ENCODE measurements around the gene ETV2.

DNA sequence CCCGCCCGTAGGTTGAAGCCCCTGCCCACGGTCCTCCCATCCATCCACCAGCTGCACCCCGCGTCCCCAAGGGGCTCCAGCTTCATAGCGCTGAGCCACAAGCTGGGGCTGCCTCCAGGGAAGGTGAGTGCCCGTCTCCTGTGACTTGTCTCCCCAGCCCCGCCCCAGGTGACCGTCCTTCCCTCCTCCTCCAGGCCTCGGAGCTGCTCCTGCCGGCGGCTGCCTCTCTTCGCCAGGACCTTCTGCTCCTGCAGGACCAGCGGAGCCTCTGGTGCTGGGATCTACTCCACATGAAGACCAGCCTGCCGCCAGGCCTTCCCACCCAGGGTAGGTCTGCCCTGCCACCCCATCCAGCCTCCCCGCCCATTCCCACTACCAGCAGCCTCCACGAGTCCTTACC is 21.5 kb upstream of the ETV2 start:
- no peak for TF ChIP-seq EZH2 (IDR thresholded peaks at IDR 0.05; ENCODE audit: borderline replicate concordance, low read depth, low read length, severe bottlenecking)
- no peak for TF ChIP-seq CTCF (IDR thresholded peaks at IDR 0.05; ENCODE audit: borderline replicate concordance, extremely low read depth, low read length, poor library complexity, severe bottlenecking)
